Stomach (tissue), 4 donors: Measurements from ENCODE around the gene RPL21.

Experiments used
- CTCF ChIP-seq, 7 experiments: fragments of 450-650 bp in 4 of 7; fragments of 200-600 bp in 3 of 7; sonication (generic) in 3 of 7; IDR thresholded peaks; one replicate each; pipeline ENCODE4 v1.5.1; 2016 to 2019; ENCODE audit warnings: antibody characterized with exemption in 7 of 7, control low read depth in 2 of 7, mild to moderate bottlenecking in 1 of 7
- EP300 ChIP-seq: sonication (generic); formaldehyde crosslinking; IDR thresholded peaks from one replicate; pipeline ENCODE4 v1.6.1; 2017; ENCODE audit warnings: antibody characterized with exemption
- POLR2AphosphoS5 ChIP-seq, 3 donors: sonication (generic); formaldehyde crosslinking; IDR thresholded peaks; one replicate each; pipeline ENCODE4 v1.6.1; 2016; ENCODE audit warnings: antibody characterized with exemption in 3 of 3

GRCh38 chr13:27295096-27295495 lies 43.7 kb downstream of the RPL21 start:
- TF ChIP-seq POLR2AphosphoS5 (IDR thresholded peaks at IDR 0.05) (no peak), EP300 (no peak), CTCF (IDR thresholded peaks at IDR 0.05) (no peak)
